WTC11 (cell line): ENCODE measurements around the gene FREM1. TPM values are rescaled to one million over a fixed set of nuclear protein-coding genes. Genes with fewer than 3 reads are reported as not detected.

Experiments
- ATAC-seq: fragments of 200-7000 bp; cut with Tn5 transposase; 2 replicates; pipeline ENCODE4 v1.10.0; 2021; ENCODE audit warnings: mild to moderate bottlenecking, moderate library complexity
- CTCF ChIA-PET: fragments of 300-600 bp; sonication (Branson Sonifier 250); formaldehyde crosslinking; loops from one replicate; lab custom pipeline; 2021; ENCODE audit warnings: antibody characterized with exemption; lab: Charles Lee
- POLR2A ChIA-PET: fragments of 350-600 bp; sonication (Branson Sonifier 250); formaldehyde crosslinking; loops from one replicate; lab custom pipeline; 2021; ENCODE audit warnings: antibody characterized with exemption; lab: Charles Lee
- DNase-seq: peaks from one replicate; pipeline ENCODE4 v3.0.0; 2021; ENCODE audit warnings: low spot score
- H3K27ac Mint-ChIP-seq: 2 replicates; pipeline ENCODE4 v1.8.0; 2021; ENCODE audit warnings: mixed read lengths
- H3K27me3 Mint-ChIP-seq: 2 replicates; pipeline ENCODE4 v1.8.0; 2021; ENCODE audit warnings: low read depth, mild to moderate bottlenecking, moderate library complexity, mixed read lengths
- H3K36me3 Mint-ChIP-seq: 2 replicates; pipeline ENCODE4 v1.8.0; 2021; ENCODE audit warnings: mixed read lengths
- H3K4me1 Mint-ChIP-seq: 2 replicates; pipeline ENCODE4 v1.8.0; 2022; ENCODE audit warnings: mixed read lengths
- H3K4me3 Mint-ChIP-seq: 2 replicates; pipeline ENCODE4 v1.8.0; 2021; ENCODE audit warnings: mild to moderate bottlenecking, moderate library complexity, mixed read lengths
- H3K9me3 Mint-ChIP-seq: 2 replicates; pipeline ENCODE4 v1.8.0; 2021; ENCODE audit warnings: mixed read lengths
- CBFB ChIP-seq: sonication (generic); formaldehyde crosslinking; IDR thresholded peaks from 2 replicates; pipeline ENCODE4 v1.8.1; 2022; ENCODE audit warnings: mild to moderate bottlenecking, low read depth, missing genetic modification reagents
- CREB1 ChIP-seq: sonication (generic); formaldehyde crosslinking; IDR thresholded peaks from 2 replicates; pipeline ENCODE4 v1.8.0; 2023; ENCODE audit warnings: mild to moderate bottlenecking, missing genetic modification reagents
- ELF4 ChIP-seq: sonication (generic); formaldehyde crosslinking; IDR thresholded peaks from 2 replicates; pipeline ENCODE4 v1.8.1; 2022; ENCODE audit warnings: low read depth, mild to moderate bottlenecking, moderate library complexity, missing genetic modification reagents
- GABPB1 ChIP-seq: sonication (generic); formaldehyde crosslinking; IDR thresholded peaks from 2 replicates; pipeline ENCODE4 v1.8.1; 2023; ENCODE audit warnings: mild to moderate bottlenecking, missing genetic modification reagents
- GTF2I ChIP-seq: fragments of 250-450 bp; sonication (Bioruptor Pico); conservative IDR thresholded peaks from 2 replicates; pipeline ENCODE4 v1.4.0; 2021; ENCODE audit warnings: mild to moderate bottlenecking
- JAZF1 ChIP-seq: fragments of 250-450 bp; sonication (Bioruptor Pico); IDR thresholded peaks from 2 replicates; pipeline ENCODE4 v1.9.0; 2021; ENCODE audit warnings: moderate library complexity, mild to moderate bottlenecking, inconsistent platforms
- MXD4 ChIP-seq: fragments of 250-450 bp; sonication (Bioruptor Pico); IDR thresholded peaks from 2 replicates; pipeline ENCODE4 v1.8.0; 2021; ENCODE audit warnings: mild to moderate bottlenecking, moderate library complexity, borderline replicate concordance
- NFYB ChIP-seq: sonication (generic); formaldehyde crosslinking; conservative IDR thresholded peaks from 2 replicates; pipeline ENCODE4 v1.8.0; 2022; ENCODE audit warnings: low read depth, missing genetic modification reagents
- NR1H2 ChIP-seq: sonication (generic); formaldehyde crosslinking; IDR thresholded peaks from 2 replicates; pipeline ENCODE4 v1.9.0; 2021; ENCODE audit warnings: mild to moderate bottlenecking, moderate library complexity, missing genetic modification reagents
- NR2C2 ChIP-seq: sonication (generic); formaldehyde crosslinking; IDR thresholded peaks from 2 replicates; pipeline ENCODE4 v1.8.0; 2022; ENCODE audit warnings: mild to moderate bottlenecking, missing genetic modification reagents
- NR3C1 ChIP-seq: sonication (generic); formaldehyde crosslinking; conservative IDR thresholded peaks from 2 replicates; pipeline ENCODE4 v1.8.1; 2023; ENCODE audit warnings: low read depth, mild to moderate bottlenecking, missing genetic modification reagents
- OVOL2 ChIP-seq: fragments of 250-450 bp; sonication (Bioruptor Pico); IDR thresholded peaks from 2 replicates; pipeline ENCODE4 v1.9.0; 2021; ENCODE audit warnings: mild to moderate bottlenecking, borderline replicate concordance
- RORB ChIP-seq: fragments of 250-450 bp; sonication (Bioruptor Pico); IDR thresholded peaks from 2 replicates; pipeline ENCODE4 v1.9.0; 2021; ENCODE audit warnings: mild to moderate bottlenecking
- SP1 ChIP-seq: sonication (generic); formaldehyde crosslinking; conservative IDR thresholded peaks from 2 replicates; pipeline ENCODE4 v1.8.1; 2022; ENCODE audit warnings: missing genetic modification reagents
- TP53 ChIP-seq: sonication (generic); formaldehyde crosslinking; IDR thresholded peaks from 2 replicates; pipeline ENCODE4 v1.8.1; 2023; ENCODE audit warnings: mild to moderate bottlenecking, missing genetic modification reagents
- ZNF121 ChIP-seq: sonication (generic); formaldehyde crosslinking; IDR thresholded peaks from 2 replicates; pipeline ENCODE4 v1.8.0; 2023; ENCODE audit warnings: missing genetic modification reagents
- ZNF232 ChIP-seq: sonication (generic); formaldehyde crosslinking; IDR thresholded peaks from 2 replicates; pipeline ENCODE4 v1.8.0; 2022; ENCODE audit warnings: mild to moderate bottlenecking, missing genetic modification reagents
- ZNF396 ChIP-seq: fragments of 250-450 bp; sonication (Bioruptor Pico); IDR thresholded peaks from 2 replicates; pipeline ENCODE4 v1.8.0; 2021; ENCODE audit warnings: mild to moderate bottlenecking, moderate library complexity, borderline replicate concordance
- ZNF671 ChIP-seq: fragments of 250-450 bp; sonication (Bioruptor Pico); IDR thresholded peaks from 2 replicates; pipeline ENCODE4 v1.8.0; 2021; ENCODE audit warnings: mild to moderate bottlenecking
- total RNA-seq: library from RNA; stranded (reverse); gene quantifications from 3 replicates; pipeline ENCODE4 v1.2.3, GENCODE V29; 2021
- TF ChIP-seq, protein P1 (sequence below): sonication (generic); formaldehyde crosslinking; IDR thresholded peaks from 2 replicates; pipeline ENCODE4 v1.8.1; 2022; ENCODE audit warnings: missing genetic modification reagents, borderline replicate concordance
- TF ChIP-seq, protein P2 (sequence below): fragments of 250-450 bp; sonication (Bioruptor Pico); IDR thresholded peaks from 2 replicates; pipeline ENCODE4 v1.9.0; 2021; ENCODE audit warnings: mild to moderate bottlenecking, borderline replicate concordance
- TF ChIP-seq, protein P3 (sequence below): sonication (generic); formaldehyde crosslinking; IDR thresholded peaks from 2 replicates; pipeline ENCODE4 v1.8.1; 2023; ENCODE audit warnings: mild to moderate bottlenecking, missing genetic modification reagents
- TF ChIP-seq, protein P4 (sequence below): fragments of 250-450 bp; sonication (Bioruptor Pico); conservative IDR thresholded peaks from 2 replicates; pipeline ENCODE4 v1.9.0; 2021; ENCODE audit warnings: mild to moderate bottlenecking

FREM1 gene
- total RNA-seq, 1 experiment from 2014 or later, result 2.8 TPM

DNA sequence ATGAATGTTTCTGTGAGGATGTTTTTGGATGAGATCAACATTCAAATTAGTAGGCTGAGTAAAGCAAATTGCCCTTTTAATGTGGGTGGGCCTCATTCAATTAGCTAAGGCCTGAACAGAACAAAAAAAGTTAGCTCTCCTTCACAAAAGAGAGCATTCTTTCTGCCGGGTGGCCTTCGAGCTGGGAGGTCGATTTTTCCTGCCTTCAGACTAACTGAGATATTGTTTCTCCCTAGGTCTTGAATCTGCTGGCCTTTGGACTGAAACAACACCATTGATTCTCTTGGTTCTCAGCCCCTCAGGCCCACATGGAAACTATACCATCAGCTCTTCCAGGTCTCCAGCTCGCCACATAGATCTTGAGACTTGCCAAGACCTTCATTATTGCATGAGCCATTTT, 29.1 kb upstream of the FREM1 start (continued):
- TF ChIP-seq, protein P1, sequence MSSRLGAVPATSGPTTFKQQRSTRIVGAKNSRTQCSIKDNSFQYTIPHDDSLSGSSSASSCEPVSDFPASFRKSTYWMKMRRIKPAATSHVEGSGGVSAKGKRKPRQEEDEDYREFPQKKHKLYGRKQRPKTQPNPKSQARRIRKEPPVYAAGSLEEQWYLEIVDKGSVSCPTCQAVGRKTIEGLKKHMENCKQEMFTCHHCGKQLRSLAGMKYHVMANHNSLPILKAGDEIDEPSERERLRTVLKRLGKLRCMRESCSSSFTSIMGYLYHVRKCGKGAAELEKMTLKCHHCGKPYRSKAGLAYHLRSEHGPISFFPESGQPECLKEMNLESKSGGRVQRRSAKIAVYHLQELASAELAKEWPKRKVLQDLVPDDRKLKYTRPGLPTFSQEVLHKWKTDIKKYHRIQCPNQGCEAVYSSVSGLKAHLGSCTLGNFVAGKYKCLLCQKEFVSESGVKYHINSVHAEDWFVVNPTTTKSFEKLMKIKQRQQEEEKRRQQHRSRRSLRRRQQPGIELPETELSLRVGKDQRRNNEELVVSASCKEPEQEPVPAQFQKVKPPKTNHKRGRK, result no peak
- TF ChIP-seq ZNF671 (CRISPR knock-in tag), result no peak
- TF ChIP-seq MXD4, result no peak
- no peak for TF ChIP-seq ZNF396
- TF ChIP-seq CREB1 (CRISPR knock-in tag), result no peak
- TF ChIP-seq TP53 (CRISPR knock-in tag), result no peak
- no peak for TF ChIP-seq SP1 (CRISPR knock-in tag)
- no peak for TF ChIP-seq CBFB
- TF ChIP-seq, protein P2, sequence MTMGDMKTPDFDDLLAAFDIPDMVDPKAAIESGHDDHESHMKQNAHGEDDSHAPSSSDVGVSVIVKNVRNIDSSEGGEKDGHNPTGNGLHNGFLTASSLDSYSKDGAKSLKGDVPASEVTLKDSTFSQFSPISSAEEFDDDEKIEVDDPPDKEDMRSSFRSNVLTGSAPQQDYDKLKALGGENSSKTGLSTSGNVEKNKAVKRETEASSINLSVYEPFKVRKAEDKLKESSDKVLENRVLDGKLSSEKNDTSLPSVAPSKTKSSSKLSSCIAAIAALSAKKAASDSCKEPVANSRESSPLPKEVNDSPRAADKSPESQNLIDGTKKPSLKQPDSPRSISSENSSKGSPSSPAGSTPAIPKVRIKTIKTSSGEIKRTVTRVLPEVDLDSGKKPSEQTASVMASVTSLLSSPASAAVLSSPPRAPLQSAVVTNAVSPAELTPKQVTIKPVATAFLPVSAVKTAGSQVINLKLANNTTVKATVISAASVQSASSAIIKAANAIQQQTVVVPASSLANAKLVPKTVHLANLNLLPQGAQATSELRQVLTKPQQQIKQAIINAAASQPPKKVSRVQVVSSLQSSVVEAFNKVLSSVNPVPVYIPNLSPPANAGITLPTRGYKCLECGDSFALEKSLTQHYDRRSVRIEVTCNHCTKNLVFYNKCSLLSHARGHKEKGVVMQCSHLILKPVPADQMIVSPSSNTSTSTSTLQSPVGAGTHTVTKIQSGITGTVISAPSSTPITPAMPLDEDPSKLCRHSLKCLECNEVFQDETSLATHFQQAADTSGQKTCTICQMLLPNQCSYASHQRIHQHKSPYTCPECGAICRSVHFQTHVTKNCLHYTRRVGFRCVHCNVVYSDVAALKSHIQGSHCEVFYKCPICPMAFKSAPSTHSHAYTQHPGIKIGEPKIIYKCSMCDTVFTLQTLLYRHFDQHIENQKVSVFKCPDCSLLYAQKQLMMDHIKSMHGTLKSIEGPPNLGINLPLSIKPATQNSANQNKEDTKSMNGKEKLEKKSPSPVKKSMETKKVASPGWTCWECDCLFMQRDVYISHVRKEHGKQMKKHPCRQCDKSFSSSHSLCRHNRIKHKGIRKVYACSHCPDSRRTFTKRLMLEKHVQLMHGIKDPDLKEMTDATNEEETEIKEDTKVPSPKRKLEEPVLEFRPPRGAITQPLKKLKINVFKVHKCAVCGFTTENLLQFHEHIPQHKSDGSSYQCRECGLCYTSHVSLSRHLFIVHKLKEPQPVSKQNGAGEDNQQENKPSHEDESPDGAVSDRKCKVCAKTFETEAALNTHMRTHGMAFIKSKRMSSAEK, result no peak
- TF ChIP-seq GABPB1 (CRISPR knock-in tag), result no peak
- TF ChIP-seq, all 79 proteins: peak for 0

DNA sequence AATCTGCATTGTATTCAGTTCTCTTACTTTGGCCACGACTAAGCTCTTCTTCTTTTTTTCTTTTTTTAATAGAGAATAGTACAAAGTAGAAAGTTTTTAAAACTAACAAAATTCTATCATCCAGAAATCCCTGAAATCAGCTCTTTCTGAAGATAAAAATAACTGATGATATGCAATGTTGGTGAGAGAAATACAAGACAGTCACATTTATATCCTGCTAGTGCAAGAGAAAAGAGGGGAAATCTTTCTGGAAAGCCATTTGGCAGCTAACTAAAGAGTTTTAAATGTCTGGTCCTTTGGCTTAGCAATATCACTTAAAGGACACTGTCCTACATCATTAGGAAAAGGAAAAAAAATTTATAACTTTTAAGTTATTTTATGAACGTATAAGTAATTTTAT, 27.0 kb upstream of the FREM1 start:
- no peaks in the 10 kb centered on the region for H3K27me3 Mint-ChIP-seq
- peaks cover 3% of the 10 kb centered on the region; the same call in 1 of the 2 replicates for H3K9me3 Mint-ChIP-seq
- peaks cover 32% of the 10 kb centered on the region for H3K4me1 Mint-ChIP-seq
- ChIA-PET POLR2A (no interaction called here), CTCF (interaction anchor here (1.1 to 2.6 kb wide), 2 partner anchors 90 to 198 kb away, joined by 3 to 11 read pairs; no protein-coding TSS in a partner anchor)
- peak overlapping the region; percentile 32; the same call in 1 of the 2 replicates for H3K27ac Mint-ChIP-seq
- DNase-seq (no peak), ATAC-seq (no peak)
- no peaks in the 10 kb centered on the region for H3K36me3 Mint-ChIP-seq
- H3K4me3 Mint-ChIP-seq, result no peak overlapping the region
- TF ChIP-seq GTF2I, result no peak
- no peak for TF ChIP-seq JAZF1 (CRISPR knock-in tag)
- TF ChIP-seq ZNF232, result no peak

DNA sequence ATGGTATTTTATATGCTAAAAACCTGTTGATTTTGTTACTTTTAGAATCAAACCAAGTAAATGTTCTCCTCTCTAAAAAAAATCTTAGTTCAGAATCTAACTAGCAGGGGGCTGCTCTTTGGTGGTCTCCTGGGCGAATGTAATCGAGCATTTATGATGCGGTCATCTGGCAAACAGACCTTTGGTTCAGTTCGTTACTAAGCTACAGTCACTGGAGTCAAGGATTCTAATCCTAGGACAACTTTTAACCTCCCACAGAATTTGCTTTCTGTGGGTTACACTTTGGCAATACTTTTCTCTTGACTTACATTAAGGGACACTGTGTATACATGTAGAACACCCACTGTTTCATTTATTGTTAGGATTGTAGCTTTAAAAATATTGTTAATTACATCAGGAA, 26.3 kb upstream of the FREM1 start:
- no peak for DNase-seq
- Mint-ChIP-seq H3K9me3 (peaks cover 3% of the 10 kb centered on the region; the same call in 1 of the 2 replicates), H3K4me3 (no peak overlapping the region), H3K27ac (no peak overlapping the region), H3K27me3 (no peaks in the 10 kb centered on the region), H3K4me1 (peaks cover 26% of the 10 kb centered on the region), H3K36me3 (no peaks in the 10 kb centered on the region)
- CTCF ChIA-PET, result interaction anchor here (1.1 to 2.6 kb wide), 3 partner anchors 86 to 198 kb away, joined by 3 to 11 read pairs (median 3); no protein-coding TSS in a partner anchor
- POLR2A ChIA-PET, result no interaction called here
- ATAC-seq, result no peak
- no peak for TF ChIP-seq NR2C2
- no peak for TF ChIP-seq MXD4
- TF ChIP-seq ELF4 (CRISPR knock-in tag), result no peak
- TF ChIP-seq, protein P3, sequence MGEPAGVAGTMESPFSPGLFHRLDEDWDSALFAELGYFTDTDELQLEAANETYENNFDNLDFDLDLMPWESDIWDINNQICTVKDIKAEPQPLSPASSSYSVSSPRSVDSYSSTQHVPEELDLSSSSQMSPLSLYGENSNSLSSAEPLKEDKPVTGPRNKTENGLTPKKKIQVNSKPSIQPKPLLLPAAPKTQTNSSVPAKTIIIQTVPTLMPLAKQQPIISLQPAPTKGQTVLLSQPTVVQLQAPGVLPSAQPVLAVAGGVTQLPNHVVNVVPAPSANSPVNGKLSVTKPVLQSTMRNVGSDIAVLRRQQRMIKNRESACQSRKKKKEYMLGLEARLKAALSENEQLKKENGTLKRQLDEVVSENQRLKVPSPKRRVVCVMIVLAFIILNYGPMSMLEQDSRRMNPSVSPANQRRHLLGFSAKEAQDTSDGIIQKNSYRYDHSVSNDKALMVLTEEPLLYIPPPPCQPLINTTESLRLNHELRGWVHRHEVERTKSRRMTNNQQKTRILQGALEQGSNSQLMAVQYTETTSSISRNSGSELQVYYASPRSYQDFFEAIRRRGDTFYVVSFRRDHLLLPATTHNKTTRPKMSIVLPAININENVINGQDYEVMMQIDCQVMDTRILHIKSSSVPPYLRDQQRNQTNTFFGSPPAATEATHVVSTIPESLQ, result no peak
- TF ChIP-seq OVOL2, result no peak
- TF ChIP-seq, protein P4, sequence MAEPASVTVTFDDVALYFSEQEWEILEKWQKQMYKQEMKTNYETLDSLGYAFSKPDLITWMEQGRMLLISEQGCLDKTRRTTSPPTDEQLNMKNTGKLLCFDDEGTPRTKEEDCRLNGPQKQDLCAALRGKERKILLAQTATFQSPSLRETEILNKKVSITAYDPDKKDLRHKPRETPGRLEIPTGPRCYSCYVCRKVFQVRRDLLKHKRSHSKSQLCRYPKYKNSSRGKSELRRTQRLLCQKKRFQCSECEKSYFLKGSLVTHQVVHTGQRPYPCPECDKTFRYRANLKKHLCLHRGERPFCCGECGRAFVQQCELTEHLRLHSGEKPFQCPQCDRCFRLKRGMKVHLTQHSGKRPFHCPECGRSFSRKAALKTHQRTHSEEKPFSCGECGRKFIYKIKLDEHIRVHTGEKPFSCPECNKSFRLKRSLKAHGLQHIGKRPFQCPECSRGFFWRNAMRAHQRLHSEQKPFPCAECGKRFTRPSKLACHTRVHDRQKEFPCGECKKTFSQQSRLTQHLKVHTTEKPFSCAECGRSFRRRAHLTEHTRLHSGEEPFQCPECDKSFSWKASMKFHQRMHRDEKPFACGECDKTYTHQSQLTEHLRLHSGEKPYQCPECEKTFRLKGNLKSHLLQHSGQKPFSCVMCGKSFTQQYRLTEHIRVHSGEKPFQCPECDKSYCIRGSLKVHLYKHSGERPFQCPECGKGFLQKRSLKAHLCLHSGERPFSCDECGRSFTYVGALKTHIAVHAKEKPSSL (CRISPR knock-in tag), result no peak
- TF ChIP-seq RORB (CRISPR knock-in tag), result no peak
- TF ChIP-seq ZNF121, result no peak
- no peak for TF ChIP-seq NR3C1 (CRISPR knock-in tag)
- TF ChIP-seq NFYB (CRISPR knock-in tag), result no peak
- TF ChIP-seq TP53 (CRISPR knock-in tag), result no peak
- TF ChIP-seq NR1H2 (CRISPR knock-in tag), result no peak
